Stimulated activated CD4-positive, alpha-beta T cell treated with anti-CD3 and anti-CD28 coated beads, Interleukin-12 subunit alpha, Interleukin-12 subunit beta, amount 100 ng/mL, for 24 hours (primary cell): ENCODE data around the gene EPHX1.
"Not testable (repeated sequence)": the region's sequence is repeated elsewhere in the genome, so short reads cannot be mapped to it uniquely, and the experiment has no call there.

Experiments
- DNase-seq, 2 experiments: peaks; one replicate each; pipeline ENCODE4 v3.0.0-alpha.2; 2020; ENCODE audit warnings: low read depth in 2 of 2

EPHX1 gene

GRCh38 chr1:225816643-225817538 lies 7.0 kb downstream of the EPHX1 start:
- no peak for DNase-seq

- DNase-seq, result no peak
These were observed 7.7 kb downstream of the EPHX1 start for GRCh38 chr1:225817611-225818061.

- DNase-seq, result no peak
These were observed 8.3 kb downstream of the EPHX1 start for GRCh38 chr1:225818229-225818628.

- DNase-seq, result no peak
These were observed 9.6 kb downstream of the EPHX1 start for GRCh38 chr1:225819346-225820192.

DNA sequence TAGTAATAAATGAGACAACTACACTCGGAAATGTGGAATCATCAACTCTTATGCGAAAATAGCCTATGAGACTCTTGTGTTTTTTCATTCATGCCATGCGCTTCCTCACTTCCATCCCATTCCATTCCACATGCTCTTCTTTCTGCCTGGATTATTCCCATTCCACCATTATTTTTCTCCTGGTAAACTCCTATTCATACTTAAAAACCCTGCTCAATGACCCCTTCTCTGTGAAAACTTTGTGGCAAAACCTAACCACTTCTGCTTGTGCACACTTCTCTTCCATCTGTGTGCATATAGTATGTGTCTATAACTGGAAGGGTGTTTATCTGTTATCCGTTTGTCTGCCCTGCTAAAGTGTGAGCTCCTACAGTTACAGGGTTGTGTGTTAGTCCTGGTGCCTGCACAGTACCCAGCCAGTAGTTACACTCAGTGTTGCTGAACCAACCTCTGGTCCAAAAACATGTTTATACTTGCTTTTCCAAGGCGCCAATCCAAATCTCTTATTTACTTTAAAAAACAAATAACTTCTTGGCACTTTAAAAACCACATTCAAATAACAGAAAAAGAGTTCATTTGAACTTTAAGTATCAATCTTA lies 10.7 kb downstream of the EPHX1 start:
- no peak for DNase-seq

DNA sequence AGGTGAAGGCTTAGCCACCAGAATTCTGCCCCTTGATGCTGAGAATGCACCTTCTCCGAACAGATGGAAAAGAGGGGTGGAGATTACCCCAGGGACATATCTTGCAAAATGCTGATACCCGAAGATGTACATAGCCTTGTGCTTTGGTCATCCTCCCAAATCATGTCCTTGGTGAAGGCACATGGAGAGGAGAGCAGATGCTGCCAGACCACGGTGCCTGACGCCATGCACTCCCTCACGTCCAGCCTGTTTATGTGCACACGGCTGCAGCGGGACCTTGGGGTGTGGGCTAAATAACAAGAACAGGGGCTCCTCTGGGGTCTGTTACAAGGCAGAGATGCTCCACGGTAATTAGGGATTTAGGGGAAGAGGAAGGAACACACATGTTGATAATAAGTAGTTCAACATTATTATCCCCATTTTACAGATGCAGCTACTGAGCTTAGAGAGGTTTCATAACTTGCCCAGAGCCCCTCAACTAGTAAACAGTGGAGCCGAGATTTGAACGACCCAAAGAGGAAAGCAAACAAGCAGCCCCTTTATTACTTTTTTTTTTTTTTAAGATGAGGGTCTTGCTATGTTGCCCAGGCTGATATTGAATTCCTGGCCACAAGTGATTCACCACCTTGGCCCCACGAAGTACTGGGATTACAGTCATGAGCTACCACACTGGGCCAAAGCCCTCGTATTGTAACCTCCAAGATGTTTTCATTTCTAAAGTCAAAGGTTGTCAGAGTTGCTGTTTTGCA lies 12.9 kb downstream of the EPHX1 start:
- no peak for DNase-seq

- no peak for DNase-seq
These were observed 13.9 kb downstream of the EPHX1 start for GRCh38 chr1:225823811-225824261.

GRCh38 chr1:225824533-225824941 lies 14.6 kb downstream of the EPHX1 start:
- no peak for DNase-seq

DNA sequence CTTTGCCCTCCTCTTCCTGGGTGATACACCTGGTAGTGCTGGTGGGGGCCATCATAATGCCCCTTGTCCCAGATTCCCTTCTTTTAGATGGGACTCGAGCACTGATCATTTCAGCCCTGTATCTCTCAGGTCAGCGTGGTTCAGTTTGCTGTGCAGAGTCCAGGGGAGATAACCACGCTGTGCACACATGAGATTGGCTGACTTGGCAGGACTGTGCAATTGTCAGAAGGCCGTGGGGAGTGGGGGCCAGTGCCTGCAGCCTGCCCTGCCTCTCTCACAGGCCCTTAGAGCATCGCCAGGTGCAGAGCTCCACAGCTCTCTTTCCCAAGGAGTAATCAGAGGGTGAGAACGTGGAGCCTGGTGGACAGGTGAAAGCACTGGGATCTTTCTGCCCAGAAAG lies 15.2 kb downstream of the EPHX1 start:
- no peak for DNase-seq

- no peak for DNase-seq
These were observed 15.7 kb downstream of the EPHX1 start for GRCh38 chr1:225825607-225826007.

DNA sequence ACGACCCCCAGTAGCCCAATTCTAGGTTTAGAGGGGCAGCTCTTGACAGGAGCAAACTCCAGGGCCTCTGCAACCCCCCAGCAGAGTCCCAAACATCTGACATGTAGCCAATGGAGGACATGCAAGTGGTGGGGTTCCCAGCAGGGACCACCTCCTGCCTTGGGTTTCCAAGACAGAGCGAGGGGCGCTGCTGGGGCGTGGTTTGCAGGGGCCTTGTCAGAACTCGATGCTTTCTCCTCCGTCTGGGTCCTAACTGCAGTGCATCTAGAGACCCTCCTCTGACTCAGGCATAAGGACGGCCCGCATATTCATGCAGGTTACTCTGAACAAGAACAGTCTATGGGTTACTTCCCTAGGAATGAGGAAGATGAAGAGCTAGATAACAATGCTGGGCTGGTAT lies 17.2 kb downstream of the EPHX1 start:
- DNase-seq, result no peak

- no peak for DNase-seq
These were observed 18.9 kb downstream of the EPHX1 start for GRCh38 chr1:225828706-225829345.

DNA sequence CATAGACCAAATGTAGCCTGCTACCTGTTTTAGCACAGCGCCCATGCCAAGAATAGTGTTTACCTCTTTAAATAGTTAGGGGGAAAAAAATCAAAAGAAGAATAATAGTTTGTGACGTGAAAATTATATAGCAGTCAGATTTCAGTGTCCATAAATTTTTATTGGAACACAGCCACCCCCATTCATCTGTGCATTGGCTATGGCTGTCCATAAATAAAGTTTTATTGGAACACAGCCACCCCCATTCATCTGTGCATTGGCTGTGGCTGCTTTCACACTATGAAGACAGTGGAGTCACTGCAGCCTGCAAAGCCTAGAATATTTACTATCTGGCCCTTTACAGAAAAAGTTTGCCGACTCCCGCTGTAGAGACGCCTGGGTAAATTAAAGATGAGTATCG lies 20.9 kb downstream of the EPHX1 start:
- no peak for DNase-seq

GRCh38 chr1:225834417-225835329 lies 24.7 kb downstream of the EPHX1 start:
- no peak for DNase-seq

GRCh38 chr1:225835856-225836255 lies 25.9 kb downstream of the EPHX1 start:
- DNase-seq, result no peak

DNA sequence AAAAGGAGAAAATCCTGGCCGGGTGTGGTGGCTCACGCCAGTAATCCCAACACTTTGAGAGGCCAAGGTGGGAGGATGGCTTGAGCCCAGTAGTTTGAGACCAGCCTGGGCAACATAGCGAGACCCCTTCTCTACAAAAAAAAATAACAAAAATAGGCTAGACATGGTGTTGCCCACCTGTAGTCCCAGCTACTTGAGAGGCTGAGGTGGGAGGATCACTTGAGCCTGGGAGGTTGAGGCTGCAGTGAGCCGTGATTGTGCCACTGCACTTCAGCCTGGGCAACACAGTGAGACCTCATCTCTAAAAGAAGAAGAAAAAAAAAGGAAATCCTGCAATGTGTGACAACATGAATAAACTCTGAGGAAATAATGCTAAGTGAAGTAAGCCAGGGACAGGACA lies 26.4 kb downstream of the EPHX1 start:
- not testable (repeated sequence) for DNase-seq

GRCh38 chr1:225838793-225839192 lies 28.9 kb downstream of the EPHX1 start:
- DNase-seq, result no peak

- DNase-seq, result no peak
These were observed 30.3 kb downstream of the EPHX1 start for GRCh38 chr1:225840223-225840610.

GRCh38 chr1:225840713-225841112 lies 30.8 kb downstream of the EPHX1 start:
- no peak for DNase-seq

DNA sequence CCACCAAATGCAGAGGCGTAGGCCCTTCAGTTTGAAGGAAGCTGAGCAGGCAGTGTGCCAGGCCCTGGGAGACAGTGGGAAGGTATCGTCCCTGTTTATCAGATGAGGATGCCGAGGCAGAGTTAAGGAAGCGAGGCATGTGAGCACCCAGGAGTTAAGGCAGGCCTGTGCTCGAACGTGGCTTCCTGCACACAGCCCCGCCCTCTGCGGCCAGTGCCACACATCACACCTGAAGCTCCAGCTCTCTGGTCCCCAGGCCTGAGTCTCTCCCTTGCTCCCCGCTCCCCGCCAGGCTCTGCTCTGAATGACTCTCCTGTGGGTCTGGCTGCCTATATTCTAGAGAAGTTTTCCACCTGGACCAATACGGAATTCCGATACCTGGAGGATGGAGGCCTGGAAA lies 32.1 kb downstream of the EPHX1 start:
- no peak for DNase-seq
